Tibial nerve (tissue), 4 donors: ENCODE measurements around the gene FIBCD1.

Source experiments
- CTCF ChIP-seq, 5 experiments: fragments of 200-600 bp in 3 of 5; fragments of 450-650 bp in 2 of 5; sonication (generic) in 3 of 5; IDR thresholded peaks; one replicate each; pipeline ENCODE4 v1.5.1; 2016 to 2019; ENCODE audit warnings: antibody characterized with exemption in 5 of 5, mild to moderate bottlenecking in 3 of 5, moderate library complexity in 2 of 5
- EP300 ChIP-seq, 2 donors: sonication (generic); formaldehyde crosslinking; IDR thresholded peaks; one replicate each; pipeline ENCODE4 v1.6.1; 2017; ENCODE audit warnings: antibody characterized with exemption in 2 of 2, mild to moderate bottlenecking in 1 of 2
- POLR2A ChIP-seq, 2 donors: fragments of 450-650 bp; IDR thresholded peaks; one replicate each; pipeline ENCODE4 v1.6.1; 2017; ENCODE audit warnings: antibody characterized with exemption in 2 of 2, mild to moderate bottlenecking in 2 of 2, moderate library complexity in 2 of 2

GRCh38 chr9:130970855-130971254 is 31.8 kb upstream of the FIBCD1 start:
- TF ChIP-seq EP300 (IDR thresholded peaks at IDR 0.05) (no peak), CTCF (IDR thresholded peaks at IDR 0.05) (no peak), POLR2A (IDR thresholded peaks at IDR 0.05) (no peak)
